PFSK-1 (cell line): ENCODE measurements around the gene TNS3.

Source experiments
- FOXP2 ChIP-seq: optimal IDR thresholded peaks from 2 replicates; pipeline ENCODE3; 2011; ENCODE audit warnings: borderline replicate concordance, control low read depth, inconsistent platforms; ENCODE audit not compliant: insufficient read depth; ENCODE audit errors: extremely low read length, extremely low read depth
- POLR2AphosphoS5 ChIP-seq: IDR thresholded peaks from 2 replicates; pipeline ENCODE4 v1.6.1; 2012; ENCODE audit warnings: low read depth, mild to moderate bottlenecking, control low read depth, low read length, moderate library complexity
- SIN3A ChIP-seq: IDR thresholded peaks from 2 replicates; pipeline ENCODE4 v1.6.1; 2012; ENCODE audit warnings: mild to moderate bottlenecking, low read length, moderate library complexity, borderline replicate concordance; ENCODE audit not compliant: insufficient read depth
- TAF1 ChIP-seq: IDR thresholded peaks from 2 replicates; pipeline ENCODE4 v1.6.1; 2012; ENCODE audit warnings: low read length, control low read depth, borderline replicate concordance; ENCODE audit not compliant: insufficient read depth
- TF ChIP-seq, protein P1 (sequence below), 2 experiments: IDR thresholded peaks; 2 replicates each; pipeline versions ENCODE4 v1.6.1 to v1.8.0; 2011 to 2012; ENCODE audit warnings: low read depth in 2 of 2, low read length in 2 of 2, control low read depth in 1 of 2, inconsistent platforms in 1 of 2, mild to moderate bottlenecking in 1 of 2, moderate library complexity in 1 of 2; ENCODE audit not compliant: insufficient read depth in 1 of 2

TNS3 gene

GRCh38 chr7:47448971-47449370 is 132.9 kb downstream of the TNS3 start:
- TF ChIP-seq SIN3A (no peak), POLR2AphosphoS5 (no peak), TAF1 (no peak), FOXP2 (no peak)
- TF ChIP-seq, protein P1, sequence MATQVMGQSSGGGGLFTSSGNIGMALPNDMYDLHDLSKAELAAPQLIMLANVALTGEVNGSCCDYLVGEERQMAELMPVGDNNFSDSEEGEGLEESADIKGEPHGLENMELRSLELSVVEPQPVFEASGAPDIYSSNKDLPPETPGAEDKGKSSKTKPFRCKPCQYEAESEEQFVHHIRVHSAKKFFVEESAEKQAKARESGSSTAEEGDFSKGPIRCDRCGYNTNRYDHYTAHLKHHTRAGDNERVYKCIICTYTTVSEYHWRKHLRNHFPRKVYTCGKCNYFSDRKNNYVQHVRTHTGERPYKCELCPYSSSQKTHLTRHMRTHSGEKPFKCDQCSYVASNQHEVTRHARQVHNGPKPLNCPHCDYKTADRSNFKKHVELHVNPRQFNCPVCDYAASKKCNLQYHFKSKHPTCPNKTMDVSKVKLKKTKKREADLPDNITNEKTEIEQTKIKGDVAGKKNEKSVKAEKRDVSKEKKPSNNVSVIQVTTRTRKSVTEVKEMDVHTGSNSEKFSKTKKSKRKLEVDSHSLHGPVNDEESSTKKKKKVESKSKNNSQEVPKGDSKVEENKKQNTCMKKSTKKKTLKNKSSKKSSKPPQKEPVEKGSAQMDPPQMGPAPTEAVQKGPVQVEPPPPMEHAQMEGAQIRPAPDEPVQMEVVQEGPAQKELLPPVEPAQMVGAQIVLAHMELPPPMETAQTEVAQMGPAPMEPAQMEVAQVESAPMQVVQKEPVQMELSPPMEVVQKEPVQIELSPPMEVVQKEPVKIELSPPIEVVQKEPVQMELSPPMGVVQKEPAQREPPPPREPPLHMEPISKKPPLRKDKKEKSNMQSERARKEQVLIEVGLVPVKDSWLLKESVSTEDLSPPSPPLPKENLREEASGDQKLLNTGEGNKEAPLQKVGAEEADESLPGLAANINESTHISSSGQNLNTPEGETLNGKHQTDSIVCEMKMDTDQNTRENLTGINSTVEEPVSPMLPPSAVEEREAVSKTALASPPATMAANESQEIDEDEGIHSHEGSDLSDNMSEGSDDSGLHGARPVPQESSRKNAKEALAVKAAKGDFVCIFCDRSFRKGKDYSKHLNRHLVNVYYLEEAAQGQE (IDR thresholded peaks at IDR 0.05; ENCODE audit: insufficient read depth in 1 of 2, low read depth in 2 of 2, low read length in 2 of 2): no peak

GRCh38 chr7:47447621-47448349 is 134.1 kb downstream of the TNS3 start:
- TF ChIP-seq FOXP2 (no peak), TAF1 (no peak), SIN3A (no peak), POLR2AphosphoS5 (no peak)
- TF ChIP-seq, protein P1 (IDR thresholded peaks at IDR 0.05; ENCODE audit: insufficient read depth in 1 of 2, low read depth in 2 of 2, low read length in 2 of 2): no peak

- no peak for TF ChIP-seq POLR2AphosphoS5
- peak; percentile 58 for TF ChIP-seq FOXP2
- TF ChIP-seq, protein P1 (IDR thresholded peaks at IDR 0.05; ENCODE audit: insufficient read depth in 1 of 2, low read depth in 2 of 2, low read length in 2 of 2): no peak
Observed at GRCh38 chr7:47446871-47447466, 134.9 kb downstream of the TNS3 start.

DNA sequence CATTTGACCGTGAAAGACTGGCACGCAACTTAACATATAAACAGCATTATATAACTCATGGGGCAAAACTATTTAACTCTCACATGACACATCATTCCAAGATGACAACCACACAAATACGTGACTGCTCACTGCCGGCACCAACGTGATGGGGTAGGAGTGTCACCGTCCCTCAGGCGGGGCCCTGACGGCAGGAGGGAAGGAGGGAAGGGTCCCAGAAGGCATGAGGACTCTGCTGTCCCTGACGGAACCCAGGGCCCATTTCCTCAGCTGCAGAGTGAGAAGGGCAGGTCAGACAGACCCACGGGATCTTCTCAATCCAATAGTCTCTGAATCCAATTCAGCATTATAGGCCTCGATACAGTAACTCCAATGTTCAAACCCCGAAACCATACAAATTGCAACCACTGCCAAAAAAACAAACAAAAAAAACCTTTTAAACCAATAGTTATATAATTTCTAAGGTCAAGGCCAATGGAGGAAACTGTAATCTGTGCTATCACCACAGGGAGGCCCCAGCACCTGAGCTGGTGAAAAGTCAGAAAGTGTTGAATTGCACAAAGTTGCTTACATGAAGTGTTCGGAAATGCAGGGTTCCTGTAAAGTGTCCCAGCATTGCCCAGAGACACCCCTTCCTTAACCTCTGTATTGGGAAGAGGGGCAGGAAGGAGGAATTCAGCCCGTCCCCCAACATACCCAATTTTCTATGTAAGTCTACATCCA is 137.4 kb downstream of the TNS3 start:
- no peak for TF ChIP-seq TAF1
- TF ChIP-seq, protein P1 (IDR thresholded peaks at IDR 0.05; ENCODE audit: insufficient read depth in 1 of 2, low read depth in 2 of 2, low read length in 2 of 2): no peak
- TF ChIP-seq POLR2AphosphoS5: no peak
- TF ChIP-seq SIN3A: no peak
- no peak for TF ChIP-seq FOXP2

DNA sequence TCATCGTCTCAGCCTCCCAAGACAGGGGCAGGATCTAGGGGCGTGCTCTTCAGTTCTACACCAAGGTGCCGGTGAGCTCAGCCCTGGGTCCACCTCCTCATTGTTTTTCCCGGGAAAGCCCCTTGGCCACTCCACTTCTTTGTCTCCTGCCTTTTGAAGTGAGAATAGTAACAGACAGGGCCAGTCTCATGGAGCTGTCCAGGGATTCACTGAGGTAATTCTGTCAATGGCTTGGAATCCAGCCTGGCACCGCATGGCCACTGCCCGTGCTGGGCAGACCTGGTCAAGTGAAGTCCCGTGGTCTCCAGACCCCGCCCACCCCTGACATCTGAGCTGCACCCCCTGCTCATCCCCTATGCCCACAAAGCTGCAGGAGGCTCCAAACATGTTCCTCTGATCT is 138.9 kb downstream of the TNS3 start:
- TF ChIP-seq FOXP2 (no peak), POLR2AphosphoS5 (no peak), TAF1 (no peak), SIN3A (no peak)
- TF ChIP-seq, protein P1 (IDR thresholded peaks at IDR 0.05; ENCODE audit: insufficient read depth in 1 of 2, low read depth in 2 of 2, low read length in 2 of 2): no peak
